ENCODE measurements around the gene SPINK14. TPM values are rescaled to one million over a fixed set of nuclear protein-coding genes. Genes with fewer than 3 reads are reported as not detected.

SPINK14 gene
- total and polyA plus RNA-seq, 2 of the 13 experiments (the other 11 are each of a cell fraction or from before 2014, with no cell fraction given): not detected

- TF ChIP-seq PHF20 (CRISPR knock-in tag; IDR thresholded peaks at IDR 0.05): no peak
- TF ChIP-seq, protein P1, sequence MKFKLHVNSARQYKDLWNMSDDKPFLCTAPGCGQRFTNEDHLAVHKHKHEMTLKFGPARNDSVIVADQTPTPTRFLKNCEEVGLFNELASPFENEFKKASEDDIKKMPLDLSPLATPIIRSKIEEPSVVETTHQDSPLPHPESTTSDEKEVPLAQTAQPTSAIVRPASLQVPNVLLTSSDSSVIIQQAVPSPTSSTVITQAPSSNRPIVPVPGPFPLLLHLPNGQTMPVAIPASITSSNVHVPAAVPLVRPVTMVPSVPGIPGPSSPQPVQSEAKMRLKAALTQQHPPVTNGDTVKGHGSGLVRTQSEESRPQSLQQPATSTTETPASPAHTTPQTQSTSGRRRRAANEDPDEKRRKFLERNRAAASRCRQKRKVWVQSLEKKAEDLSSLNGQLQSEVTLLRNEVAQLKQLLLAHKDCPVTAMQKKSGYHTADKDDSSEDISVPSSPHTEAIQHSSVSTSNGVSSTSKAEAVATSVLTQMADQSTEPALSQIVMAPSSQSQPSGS (CRISPR knock-in tag; IDR thresholded peaks at IDR 0.05): no peak
- TF ChIP-seq NCOA5 (CRISPR knock-in tag; IDR thresholded peaks at IDR 0.05): no peak
- TF ChIP-seq TAF1 (CRISPR knock-in tag; IDR thresholded peaks at IDR 0.05): no peak
- TF ChIP-seq JARID2 (CRISPR knock-in tag; IDR thresholded peaks at IDR 0.05; ENCODE audit: insufficient replicate concordance): no peak
- no peak for TF ChIP-seq ZBTB43 (CRISPR knock-in tag; conservative IDR thresholded peaks at IDR 0.05)
- no peak for TF ChIP-seq ZNF225 (CRISPR knock-in tag; IDR thresholded peaks at IDR 0.05)
Measured at GRCh38 chr5:148221508-148221907, 53.2 kb downstream of the SPINK14 start (continued).

GRCh38 chr5:148224117-148224742 is 55.9 kb downstream of the SPINK14 start:
- no peaks in the 10 kb centered on the region for H3K9me3 ChIP-seq (ENCODE audit: low read length)
- no peak overlapping the region for H3K9ac ChIP-seq (ENCODE audit: insufficient read depth, low read depth, low read length)
- H3K4me3 ChIP-seq (replicated peaks in 1 of 3; ENCODE audit: insufficient read depth in 1 of 3, low read depth in 2 of 3, low read length in 3 of 3): no peak overlapping the region
- no peaks in the 10 kb centered on the region for H3K36me3 ChIP-seq (replicated peaks in 1 of 2; ENCODE audit: control insufficient read depth in 1 of 2, insufficient read depth in 2 of 2, low read length in 2 of 2)
- ChIA-PET POLR2A (no interaction called here), CTCF (ENCODE audit: low intra/inter-chr PET ratio, low total read pairs) (no interaction called here)
- no peaks in the 10 kb centered on the region for H3K27me3 ChIP-seq (ENCODE audit: control insufficient read depth in 1 of 2, insufficient read depth in 2 of 2, low read length in 2 of 2)
- no TSS peak for BruUV-seq (replicated peaks)
- no peaks in the 10 kb centered on the region for H3K79me2 ChIP-seq (ENCODE audit: insufficient read depth, low read length)
- FAIRE-seq (no peak), DNase-seq (ENCODE audit: low spot score) (no peak), ATAC-seq (no peak)
- in situ Hi-C loops (cut with HindIII; ENCODE audit: extremely low pct_ligation_motif_present, low pct_unique_long_range_greater_than_20kb) (no loop called here), intact Hi-C loops (cut with micrococcal nuclease; ENCODE audit: unreplicated experiment) (no loop called here)
- H3K27ac ChIP-seq (ENCODE audit: extremely low read length, insufficient read depth, low read length): no peak overlapping the region
- H2AFZ ChIP-seq (ENCODE audit: low read length): no peak overlapping the region
- no peaks in the 10 kb centered on the region for H3K4me1 ChIP-seq (ENCODE audit: insufficient read depth, low read length)
- TF ChIP-seq KDM4B (CRISPR knock-in tag; IDR thresholded peaks at IDR 0.05): no peak
- WGBS (ENCODE audit: low lambda C conversion rate): 0% methylated on average over 2 of the region's 2 CpGs
- H4K20me1 ChIP-seq (ENCODE audit: insufficient read depth, low read length): no peaks in the 10 kb centered on the region
- H3K4me2 ChIP-seq (ENCODE audit: low read depth, low read length): no peak overlapping the region

Small RNA genes lying within 50 kb of the gene (small RNA-seq; reads per million reads assigned to genes)
- gene HMGN1P16 (ENCODE audit: insufficient read depth in 2 of 3, insufficient read length in 3 of 3, low read depth in 2 of 3, low replicate concordance in 1 of 3): 0 reads per million in 3 experiments

Other genes with a start within 250 kb of the SPINK14 start
- not detected in 2 replicates for gene SPINK5, start 104.6 kb upstream of the SPINK14 start, total RNA-seq (2016; rRNA removed; fragmentation: Illumina TruSeq; extraction: Trizol)
- 0.01 and 0.03 TPM in 2 replicates for gene SPINK5, start 104.6 kb upstream of the SPINK14 start, polyA plus RNA-seq (2011; rRNA removed)
- not detected in 2 replicates for gene SPINK6, start 34.5 kb downstream of the SPINK14 start, total RNA-seq (2016; rRNA removed; fragmentation: Illumina TruSeq; extraction: Trizol)
- gene SPINK6, start 34.5 kb downstream of the SPINK14 start, polyA plus RNA-seq (2011; rRNA removed): not detected in 2 replicates
- not detected in 2 replicates for gene MARCOL, start 70.0 kb downstream of the SPINK14 start, total RNA-seq (2016; rRNA removed; fragmentation: Illumina TruSeq; extraction: Trizol)
- gene MARCOL, start 70.0 kb downstream of the SPINK14 start, polyA plus RNA-seq (2011; rRNA removed): not detected in 2 replicates
- gene SPINK13, start 100.2 kb downstream of the SPINK14 start, total RNA-seq (2016; rRNA removed; fragmentation: Illumina TruSeq; extraction: Trizol): not detected in 2 replicates
- gene SPINK13, start 100.2 kb downstream of the SPINK14 start, polyA plus RNA-seq (2011; rRNA removed): not detected in 2 replicates
- gene SPINK7, start 143.9 kb downstream of the SPINK14 start, total RNA-seq (2016; rRNA removed; fragmentation: Illumina TruSeq; extraction: Trizol): not detected in 2 replicates
- gene SPINK7, start 143.9 kb downstream of the SPINK14 start, polyA plus RNA-seq (2011; rRNA removed): 0.15 TPM in 1 of 2 replicates, not detected in the other
- not detected in 2 replicates for gene SPINK9, start 167.0 kb downstream of the SPINK14 start, total RNA-seq (2016; rRNA removed; fragmentation: Illumina TruSeq; extraction: Trizol)
- not detected in 2 replicates for gene SPINK9, start 167.0 kb downstream of the SPINK14 start, polyA plus RNA-seq (2011; rRNA removed)
- 35.6 and 35.9 TPM in 2 replicates for gene FBXO38, start 215.4 kb downstream of the SPINK14 start, total RNA-seq (2016; rRNA removed; fragmentation: Illumina TruSeq; extraction: Trizol)
- gene FBXO38, start 215.4 kb downstream of the SPINK14 start, polyA plus RNA-seq (2011; rRNA removed): 23.7 and 24.8 TPM in 2 replicates